ENCODE data around the gene NPFFR1.

The NPFFR1 gene

GRCh38 chr10:70233939-70234300, 49.9 kb downstream of the NPFFR1 start:
- peak overlapping the region; percentile 52; the same call in 1 of the 2 replicates for H3K27ac ChIP-seq (ENCODE audit: extremely low read depth, low read depth, low read length)

GRCh38 chr10:70233109-70233938, 50.5 kb downstream of the NPFFR1 start, which contains the start of gene PPA1:
Gene PPA1, minus strand, starts transcription at chr10:70233429. Its CDS starts 102 bp downstream, at chr10:70233327.
- Histone ChIP-seq H3K27ac (ENCODE audit: extremely low read depth, low read depth, low read length) (peak within 1 kb of the TSS; percentile 87), H3K36me3 (ENCODE audit: control insufficient read depth in 2 of 2, insufficient read depth in 1 of 2, low read length in 2 of 2) (peaks cover 11 to 25% of the 10 kb centered on the region in 2 experiments), H3K4me1 (ENCODE audit: control insufficient read depth, insufficient read depth, low read length) (no peaks in the 10 kb centered on the region), H3K9me3 (ENCODE audit: control insufficient read depth, insufficient read depth, low read depth, low read length) (no peaks in the 10 kb centered on the region), H3K4me3 (ENCODE audit: low read depth, low read length) (peak within 1 kb of the TSS; percentile 87)
- ChIA-PET POLR2A (interaction anchor here (0.6 to 3.0 kb wide), 15 partner anchors 8 to 171 kb away, joined by 3 to 22 read pairs (median 4); partner anchors contain the start of genes EIF4EBP2, SAR1A and TYSND1), CTCF (interaction anchor here (0.8 to 2.9 kb wide), 5 partner anchors 11 to 131 kb away, joined by 3 to 32 read pairs (median 4); no protein-coding TSS in a partner anchor)
- peak; percentile 75; the same call in 1 of the 2 replicates for TF ChIP-seq ZBTB1 (tag by site-specific recombination; IDR thresholded peaks at IDR 0.05)
- TF ChIP-seq ZNF211 (tag by site-specific recombination; IDR thresholded peaks at IDR 0.05; ENCODE audit: low read depth), result no peak
- TF ChIP-seq ZNF362 (tag by site-specific recombination; IDR thresholded peaks at IDR 0.05), result no peak
- TF ChIP-seq ZNF10 (tag by site-specific recombination; IDR thresholded peaks at IDR 0.05), result no peak
- no peak for TF ChIP-seq ZNF488 (tag by site-specific recombination; IDR thresholded peaks at IDR 0.05)
- TF ChIP-seq ZNF501 (tag by site-specific recombination; IDR thresholded peaks at IDR 0.05), result peak; percentile 47; the same call in 1 of the 2 replicates
- no peak for TF ChIP-seq AEBP2 (tag by site-specific recombination; IDR thresholded peaks at IDR 0.05; ENCODE audit: borderline replicate concordance)
- TF ChIP-seq ZNF280D (tag by site-specific recombination; IDR thresholded peaks at IDR 0.05), result no peak
- TF ChIP-seq HOXC10 (CRISPR knock-in tag; IDR thresholded peaks at IDR 0.05), result no peak
- no peak for TF ChIP-seq ZNF202 (tag by site-specific recombination; IDR thresholded peaks at IDR 0.05; ENCODE audit: borderline replicate concordance)
- TF ChIP-seq ZSCAN4 (tag by site-specific recombination; IDR thresholded peaks at IDR 0.05), result peak; percentile 12; the same call in 1 of the 2 replicates
- TF ChIP-seq ZNF394 (tag by site-specific recombination; IDR thresholded peaks at IDR 0.05; ENCODE audit: borderline replicate concordance), result peak; percentile 22; the same call in 1 of the 2 replicates
- TF ChIP-seq ZNF843 (tag by site-specific recombination; IDR thresholded peaks at IDR 0.05), result 0 out of 2 replicates have a peak, but pooled peaks have one; percentile 1
- peak; percentile 14; the same call in 1 of the 2 replicates for TF ChIP-seq CTCF (tag by site-specific recombination; IDR thresholded peaks at IDR 0.05)

More at GRCh38 chr10:70233939-70234300, 49.9 kb downstream of the NPFFR1 start:
- ChIA-PET POLR2A (interaction anchor here (0.6 to 3.0 kb wide), 9 partner anchors 7 to 171 kb away, joined by 3 to 22 read pairs (median 4); partner anchors contain the start of genes EIF4EBP2 and TYSND1), CTCF (interaction anchor here (2.9 kb wide), 1 partner anchor 12 kb away, joined by 32 read pairs; no protein-coding TSS in a partner anchor)
- H3K4me1 ChIP-seq (ENCODE audit: control insufficient read depth, insufficient read depth, low read length), result no peaks in the 10 kb centered on the region
- peaks cover 9 to 20% of the 10 kb centered on the region in 2 experiments for H3K36me3 ChIP-seq (ENCODE audit: control insufficient read depth in 2 of 2, insufficient read depth in 1 of 2, low read length in 2 of 2)
- peak overlapping the region; percentile 50 for H3K4me3 ChIP-seq (ENCODE audit: low read depth, low read length)
- H3K9me3 ChIP-seq (ENCODE audit: control insufficient read depth, insufficient read depth, low read depth, low read length), result no peaks in the 10 kb centered on the region
- no peak for TF ChIP-seq ZBTB26 (tag by site-specific recombination; optimal IDR thresholded peaks at IDR 0.05)
- TF ChIP-seq ZNF121 (tag by site-specific recombination; IDR thresholded peaks at IDR 0.05), result no peak
- no peak for TF ChIP-seq SALL2 (tag by site-specific recombination; IDR thresholded peaks at IDR 0.05; ENCODE audit: borderline replicate concordance)
- TF ChIP-seq ZNF514 (tag by site-specific recombination; IDR thresholded peaks at IDR 0.05), result no peak
- 0 out of 2 replicates have a peak, but pooled peaks have one; percentile 5 for TF ChIP-seq ZNF366 (tag by site-specific recombination; conservative IDR thresholded peaks at IDR 0.05)
- TF ChIP-seq ZNF510 (tag by site-specific recombination; IDR thresholded peaks at IDR 0.05; ENCODE audit: insufficient replicate concordance), result no peak
- TF ChIP-seq ZNF560 (tag by site-specific recombination; IDR thresholded peaks at IDR 0.05; ENCODE audit: borderline replicate concordance), result no peak
- TF ChIP-seq KLF10 (tag by site-specific recombination; IDR thresholded peaks at IDR 0.05), result no peak

Data from HEK293 (cell line).